Esophagus squamous epithelium (tissue), 4 donors: ENCODE results near the gene PTPRN2.

Experiments
- POLR2A ChIP-seq, 4 donors: fragments of 450-650 bp; IDR thresholded peaks; one replicate each; pipeline ENCODE4 v1.6.1; 2017; ENCODE audit warnings: antibody characterized with exemption in 4 of 4, mild to moderate bottlenecking in 4 of 4, moderate library complexity in 3 of 4
- TF ChIP-seq, protein P1 (sequence below), 6 experiments: fragments of 450-650 bp in 4 of 6; fragments of 200-600 bp in 2 of 6; sonication (generic) in 2 of 6; IDR thresholded peaks; one replicate each; pipeline ENCODE4 v1.5.1; 2016 to 2019; ENCODE audit warnings: antibody characterized with exemption in 6 of 6, mild to moderate bottlenecking in 4 of 6, moderate library complexity in 4 of 6

DNA sequence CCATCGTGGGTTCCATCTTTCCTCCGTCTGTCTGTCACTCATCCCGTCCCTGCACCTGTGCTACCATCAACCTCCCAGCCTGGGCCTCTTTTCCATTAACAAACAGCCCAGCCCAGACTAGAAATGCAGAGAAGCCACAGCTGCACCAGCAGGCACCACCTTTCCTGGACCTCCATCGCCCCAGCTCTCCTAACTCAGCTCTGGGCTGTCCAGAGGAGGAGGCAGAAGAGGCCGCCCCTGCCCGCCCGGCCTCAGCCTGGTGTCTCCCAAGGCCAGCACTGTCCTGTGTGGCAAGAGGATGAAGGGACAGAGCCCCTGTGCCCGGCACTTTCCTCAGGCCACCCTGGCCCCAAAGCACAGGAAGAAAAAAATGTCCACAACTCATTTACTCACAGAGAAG, 225.6 kb downstream of the PTPRN2 start:
- TF ChIP-seq, protein P1, sequence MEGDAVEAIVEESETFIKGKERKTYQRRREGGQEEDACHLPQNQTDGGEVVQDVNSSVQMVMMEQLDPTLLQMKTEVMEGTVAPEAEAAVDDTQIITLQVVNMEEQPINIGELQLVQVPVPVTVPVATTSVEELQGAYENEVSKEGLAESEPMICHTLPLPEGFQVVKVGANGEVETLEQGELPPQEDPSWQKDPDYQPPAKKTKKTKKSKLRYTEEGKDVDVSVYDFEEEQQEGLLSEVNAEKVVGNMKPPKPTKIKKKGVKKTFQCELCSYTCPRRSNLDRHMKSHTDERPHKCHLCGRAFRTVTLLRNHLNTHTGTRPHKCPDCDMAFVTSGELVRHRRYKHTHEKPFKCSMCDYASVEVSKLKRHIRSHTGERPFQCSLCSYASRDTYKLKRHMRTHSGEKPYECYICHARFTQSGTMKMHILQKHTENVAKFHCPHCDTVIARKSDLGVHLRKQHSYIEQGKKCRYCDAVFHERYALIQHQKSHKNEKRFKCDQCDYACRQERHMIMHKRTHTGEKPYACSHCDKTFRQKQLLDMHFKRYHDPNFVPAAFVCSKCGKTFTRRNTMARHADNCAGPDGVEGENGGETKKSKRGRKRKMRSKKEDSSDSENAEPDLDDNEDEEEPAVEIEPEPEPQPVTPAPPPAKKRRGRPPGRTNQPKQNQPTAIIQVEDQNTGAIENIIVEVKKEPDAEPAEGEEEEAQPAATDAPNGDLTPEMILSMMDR (IDR thresholded peaks at IDR 0.05), result no peak
- TF ChIP-seq POLR2A (IDR thresholded peaks at IDR 0.05), result no peak
